IPS DF 6.9 (cell line): Measurements from ENCODE around the gene TTLL13.

Experiments used
- DNase-seq: peaks from one replicate; pipeline ENCODE4 v3.0.0-alpha.2; 2013; ENCODE audit warnings: low read depth, low spot score
- H3K27ac ChIP-seq: one replicate; pipeline ENCODE4 v1.5.1; 2013; ENCODE audit warnings: low read length, control low read depth
- H3K27me3 ChIP-seq: 2 replicates; pipeline ENCODE4 v1.6.1; 2013; ENCODE audit warnings: mild to moderate bottlenecking, low read length; ENCODE audit not compliant: control insufficient read depth, insufficient read depth
- H3K36me3 ChIP-seq: 2 replicates; pipeline ENCODE4 v1.6.1; 2013; ENCODE audit warnings: low read length; ENCODE audit not compliant: control insufficient read depth, insufficient read depth
- H3K4me1 ChIP-seq: 2 replicates; pipeline ENCODE4 v1.6.1; 2013; ENCODE audit warnings: low read length; ENCODE audit not compliant: control insufficient read depth, insufficient read depth
- H3K4me3 ChIP-seq: 2 replicates; pipeline ENCODE4 v1.5.1; 2013; ENCODE audit warnings: mild to moderate bottlenecking, low read length
- H3K9me3 ChIP-seq: 2 replicates; pipeline ENCODE4 v1.6.1; 2013; ENCODE audit warnings: low read length, inconsistent platforms; ENCODE audit not compliant: control insufficient read depth, insufficient read depth
- WGBS: extraction: QIAGEN DNeasy Blood & Tissue Kit; methylation state at CpG from one replicate; pipeline ENCODE4 v1.1.7; 2013; ENCODE audit warnings: mixed read lengths, missing lambda C conversion rate; ENCODE audit not compliant: insufficient read length, insufficient coverage; 5-methylcytosine and 5-hydroxymethylcytosine counted together

TTLL13 gene

DNA sequence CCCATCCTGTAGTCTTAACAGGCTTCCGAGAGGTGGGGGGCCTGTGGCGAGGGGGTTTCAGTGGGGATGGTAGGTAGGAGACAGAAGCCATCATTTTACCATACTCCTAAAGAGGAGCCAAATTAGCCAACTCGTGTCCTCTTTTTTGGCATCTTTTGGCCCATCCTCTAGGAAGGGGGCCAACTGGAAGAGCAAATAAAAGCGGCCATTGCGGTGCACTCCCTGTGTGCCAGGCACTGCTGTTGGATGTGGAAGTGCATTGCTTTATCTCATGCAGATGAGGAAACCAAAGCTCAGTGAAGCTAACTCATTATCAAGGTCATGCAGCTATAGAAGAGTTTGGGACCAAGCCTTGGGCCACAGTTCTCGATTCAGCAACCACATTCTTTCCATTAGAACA lies 42.1 kb upstream of the TTLL13 start:
- Histone ChIP-seq H3K4me3 (no peak overlapping the region), H3K27ac (no peak overlapping the region), H3K9me3 (no peaks in the 10 kb centered on the region), H3K36me3 (0 out of 2 replicates have a peak, but pooled peaks cover under 1% of the 10 kb centered on the region), H3K4me1 (no peaks in the 10 kb centered on the region), H3K27me3 (no peaks in the 10 kb centered on the region)
- DNase-seq: no peak
- WGBS: no CpG with 5 or more reads among the region's 6 CpGs

DNA sequence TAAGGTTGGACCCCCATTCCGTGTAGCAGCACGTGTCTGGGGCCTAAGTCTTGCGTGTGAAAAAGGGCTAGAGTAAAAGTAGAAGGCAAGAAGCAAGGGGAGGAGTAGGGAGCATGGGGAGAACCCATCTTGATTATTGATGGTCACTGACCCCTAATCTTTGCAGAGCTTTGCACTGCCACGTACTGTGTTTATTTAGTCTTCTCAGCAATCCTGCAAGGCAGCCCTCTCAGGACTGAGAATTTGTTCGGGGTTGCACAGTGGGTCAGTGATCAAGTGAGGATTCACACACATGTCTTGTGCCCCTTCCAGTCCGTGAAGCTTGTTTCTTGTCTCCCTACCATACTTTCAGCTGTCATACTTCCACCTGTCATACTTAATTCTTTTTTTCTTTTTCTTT lies 41.0 kb upstream of the TTLL13 start:
- Histone ChIP-seq H3K36me3 (0 out of 2 replicates have a peak, but pooled peaks cover 3% of the 10 kb centered on the region), H3K27ac (no peak overlapping the region)
- no CpG with 5 or more reads among the region's 6 CpGs for WGBS

GRCh38 chr15:90209591-90209990 lies 39.8 kb upstream of the TTLL13 start:
- no CpG with 5 or more reads among the region's 9 CpGs for WGBS
- Histone ChIP-seq H3K4me3 (no peak overlapping the region), H3K36me3 (0 out of 2 replicates have a peak, but pooled peaks cover 3% of the 10 kb centered on the region), H3K27me3 (no peaks in the 10 kb centered on the region), H3K9me3 (no peaks in the 10 kb centered on the region), H3K4me1 (no peaks in the 10 kb centered on the region), H3K27ac (no peak overlapping the region)
- DNase-seq: no peak

More for the DNA sequence above, 41.0 kb upstream of the TTLL13 start:
- Histone ChIP-seq H3K4me1 (no peaks in the 10 kb centered on the region), H3K27me3 (no peaks in the 10 kb centered on the region), H3K9me3 (no peaks in the 10 kb centered on the region), H3K4me3 (no peak overlapping the region)
- no peak for DNase-seq

DNA sequence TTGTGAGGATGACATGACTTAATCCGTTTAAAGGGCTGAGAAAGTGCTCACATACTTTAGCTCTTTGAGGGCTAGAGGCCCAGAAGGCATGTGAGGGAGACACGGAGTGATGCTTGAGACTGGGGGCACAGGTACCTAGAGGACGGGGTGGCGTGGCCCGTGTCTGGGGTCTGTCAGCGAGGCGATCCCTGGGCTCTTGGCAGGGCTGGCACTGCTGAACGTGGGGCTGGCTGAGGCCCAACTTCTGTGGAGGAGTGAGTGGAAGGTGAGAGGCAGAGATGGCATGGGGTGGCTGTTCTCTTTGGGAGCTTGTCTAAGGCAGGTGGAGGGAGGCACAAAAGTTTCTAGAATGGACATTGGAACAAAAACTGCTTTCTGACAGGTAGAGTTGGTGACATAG lies 38.8 kb upstream of the TTLL13 start:
- Histone ChIP-seq H3K4me1 (no peaks in the 10 kb centered on the region), H3K27ac (no peak overlapping the region)
- WGBS: no CpG with 5 or more reads among the region's 8 CpGs

GRCh38 chr15:90211009-90211408 lies 38.3 kb upstream of the TTLL13 start:
- Histone ChIP-seq H3K4me1 (no peaks in the 10 kb centered on the region), H3K9me3 (no peaks in the 10 kb centered on the region), H3K4me3 (no peak overlapping the region), H3K27ac (no peak overlapping the region), H3K27me3 (no peaks in the 10 kb centered on the region), H3K36me3 (0 out of 2 replicates have a peak, but pooled peaks cover 3% of the 10 kb centered on the region)
- WGBS: no CpG with 5 or more reads among the region's 9 CpGs
- no peak for DNase-seq

More for the DNA sequence above, 38.8 kb upstream of the TTLL13 start:
- Histone ChIP-seq H3K36me3 (0 out of 2 replicates have a peak, but pooled peaks cover 3% of the 10 kb centered on the region), H3K27me3 (no peaks in the 10 kb centered on the region), H3K4me3 (no peak overlapping the region), H3K9me3 (no peaks in the 10 kb centered on the region)
- DNase-seq: no peak

DNA sequence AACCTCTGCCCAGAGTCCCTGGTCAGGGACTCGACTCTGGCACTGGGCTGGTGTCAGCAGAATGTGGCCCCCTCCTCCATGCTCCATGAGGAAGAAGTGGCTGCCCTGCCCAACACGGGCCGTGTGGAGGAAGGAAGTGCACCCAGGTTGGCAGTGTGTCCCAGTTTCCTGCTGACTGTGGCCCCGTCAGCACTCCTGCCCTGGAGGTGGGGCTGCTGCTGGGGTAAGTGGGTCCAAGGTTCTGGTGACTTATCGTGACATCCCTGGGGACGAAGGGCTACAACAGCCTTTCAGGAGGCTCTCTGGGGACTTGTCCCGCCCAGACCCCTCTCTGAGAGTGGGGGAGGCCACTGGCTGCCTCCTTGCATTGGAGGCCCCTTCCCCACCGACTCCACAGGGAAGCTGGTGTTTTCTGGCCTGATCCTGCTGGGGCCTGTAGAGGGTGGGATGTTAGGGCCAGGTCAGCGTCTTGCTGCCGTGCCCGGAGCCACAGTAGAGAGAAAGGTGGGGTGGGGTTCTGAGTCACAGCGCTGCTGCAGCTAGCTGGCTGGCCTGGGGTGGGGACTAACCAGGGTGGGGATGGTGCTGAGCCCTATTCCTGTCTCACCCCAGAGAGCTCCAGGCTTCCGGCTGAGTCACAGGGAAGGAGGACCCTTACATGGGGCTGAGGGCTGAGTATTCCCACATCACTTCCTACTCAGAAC lies 37.8 kb upstream of the TTLL13 start:
- Histone ChIP-seq H3K9me3 (no peaks in the 10 kb centered on the region), H3K4me3 (no peak overlapping the region), H3K27me3 (no peaks in the 10 kb centered on the region), H3K36me3 (0 out of 2 replicates have a peak, but pooled peaks cover 3% of the 10 kb centered on the region), H3K27ac (no peak overlapping the region), H3K4me1 (no peaks in the 10 kb centered on the region)
- WGBS: no CpG with 5 or more reads among the region's 13 CpGs
- no peak for DNase-seq

GRCh38 chr15:90212221-90213098 lies 36.9 kb upstream of the TTLL13 start:
- Histone ChIP-seq H3K4me1 (no peaks in the 10 kb centered on the region), H3K27ac (no peak overlapping the region), H3K27me3 (no peaks in the 10 kb centered on the region), H3K36me3 (0 out of 2 replicates have a peak, but pooled peaks cover 3% of the 10 kb centered on the region), H3K9me3 (no peaks in the 10 kb centered on the region), H3K4me3 (no peak overlapping the region)
- DNase-seq: no peak
- no CpG with 5 or more reads among the region's 35 CpGs for WGBS

GRCh38 chr15:90213122-90213817 lies 36.1 kb upstream of the TTLL13 start:
- H3K27ac ChIP-seq: no peak overlapping the region
- H3K27me3 ChIP-seq: no peaks in the 10 kb centered on the region
- H3K4me1 ChIP-seq: no peaks in the 10 kb centered on the region
- 0 out of 2 replicates have a peak, but pooled peaks cover 3% of the 10 kb centered on the region for H3K36me3 ChIP-seq
- H3K4me3 ChIP-seq: no peak overlapping the region
- no peak for DNase-seq
- no CpG with 5 or more reads among the region's 12 CpGs for WGBS
- no peaks in the 10 kb centered on the region for H3K9me3 ChIP-seq

DNA sequence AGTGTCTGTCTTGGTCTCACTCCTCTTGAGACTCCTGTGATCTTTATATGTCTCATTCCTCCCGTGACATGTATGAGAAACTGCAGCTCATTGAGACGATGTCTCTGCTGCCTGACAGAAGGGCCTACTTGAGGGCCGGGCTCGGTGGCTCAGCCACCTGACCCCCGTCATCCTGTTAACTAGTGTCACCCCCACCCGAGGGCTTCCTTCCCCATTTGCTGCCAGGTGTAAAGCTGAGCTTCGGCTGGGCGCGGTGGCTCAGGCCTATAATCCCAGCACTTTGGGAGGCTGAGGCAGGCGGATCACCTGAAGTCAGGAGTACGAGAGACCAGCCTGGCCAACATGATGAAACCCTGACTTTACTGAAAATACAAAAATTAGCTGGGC lies 35.5 kb upstream of the TTLL13 start:
- no CpG with 5 or more reads among the region's 11 CpGs for WGBS
- no peak overlapping the region for H3K27ac ChIP-seq
- DNase-seq: no peak
- H3K27me3 ChIP-seq: no peaks in the 10 kb centered on the region
- 0 out of 2 replicates have a peak, but pooled peaks cover 3% of the 10 kb centered on the region for H3K36me3 ChIP-seq
- H3K4me3 ChIP-seq: no peak overlapping the region
- no peaks in the 10 kb centered on the region for H3K4me1 ChIP-seq
- no peaks in the 10 kb centered on the region for H3K9me3 ChIP-seq

DNA sequence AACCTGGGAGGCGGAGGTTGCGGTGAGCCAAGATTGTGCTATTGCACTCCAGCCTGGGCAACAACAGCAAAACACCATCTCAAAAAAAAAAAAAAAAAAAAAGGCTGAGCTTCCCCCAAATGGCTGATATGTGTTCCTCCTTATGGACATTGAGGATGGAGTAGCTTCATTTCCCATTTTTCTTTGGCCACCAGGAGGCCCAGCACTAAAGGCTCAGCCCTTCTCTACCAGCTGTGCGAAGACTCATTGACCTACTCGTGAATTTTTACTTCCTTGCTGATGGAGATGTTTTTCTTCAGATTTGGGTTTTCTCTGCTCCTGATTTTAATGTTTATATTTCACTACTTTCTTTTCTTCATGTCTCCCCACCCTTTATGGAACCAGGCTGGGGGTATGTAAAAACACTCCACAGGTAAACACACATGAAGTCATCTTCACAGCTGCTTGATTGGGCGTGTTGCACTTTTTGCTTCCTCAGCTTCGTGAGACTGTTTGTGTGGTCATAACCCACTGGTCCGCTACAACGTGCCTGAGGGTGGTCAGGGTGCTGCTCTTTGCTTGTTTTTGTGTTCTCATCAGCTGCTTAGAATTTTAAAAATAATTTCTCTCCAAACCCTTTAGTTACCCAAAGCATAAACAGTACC lies 34.7 kb upstream of the TTLL13 start:
- H3K9me3 ChIP-seq: no peaks in the 10 kb centered on the region
- H3K27ac ChIP-seq: no peak overlapping the region
- no CpG with 5 or more reads among the region's 8 CpGs for WGBS
- no peak for DNase-seq
- H3K4me3 ChIP-seq: no peak overlapping the region
- H3K36me3 ChIP-seq: 0 out of 2 replicates have a peak, but pooled peaks cover 3% of the 10 kb centered on the region
- H3K4me1 ChIP-seq: no peaks in the 10 kb centered on the region
- no peaks in the 10 kb centered on the region for H3K27me3 ChIP-seq
